ENCODE data around the gene PLCD4.

DNA sequence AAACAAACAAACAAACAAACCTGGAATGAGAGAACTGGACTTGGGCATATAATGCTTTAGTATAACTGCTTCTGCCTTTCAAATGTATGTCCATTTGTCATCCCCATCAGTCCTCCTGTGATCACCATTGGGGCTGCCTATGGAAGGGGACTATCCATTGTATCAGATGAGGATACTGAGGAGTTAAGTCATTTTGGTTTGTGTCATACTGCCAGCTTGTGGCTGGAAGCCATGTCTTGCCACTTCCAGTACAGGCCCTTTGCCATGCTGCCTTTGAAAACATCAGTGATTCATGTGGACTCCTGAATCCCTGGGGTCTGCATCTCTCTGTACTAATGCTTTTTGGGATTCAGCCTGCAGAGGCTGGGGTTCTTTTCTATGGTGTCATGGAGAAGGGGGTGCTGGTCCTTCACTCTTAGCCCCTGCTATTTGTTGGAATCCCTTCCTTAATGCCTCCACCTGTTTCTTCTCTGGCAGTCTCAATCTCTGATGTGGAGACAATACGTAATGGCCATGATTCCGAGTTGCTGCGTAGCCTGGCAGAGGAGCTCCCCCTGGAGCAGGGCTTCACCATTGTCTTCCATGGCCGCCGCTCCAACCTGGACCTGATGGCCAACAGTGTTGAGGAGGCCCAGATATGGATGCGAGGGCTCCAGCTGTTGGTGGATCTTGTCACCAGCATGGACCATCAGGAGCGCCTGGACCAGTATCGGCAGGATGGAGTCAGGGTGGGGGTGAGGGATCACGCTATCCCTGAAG lies 10.6 kb downstream of the PLCD4 start:
- TF ChIP-seq, protein P1, sequence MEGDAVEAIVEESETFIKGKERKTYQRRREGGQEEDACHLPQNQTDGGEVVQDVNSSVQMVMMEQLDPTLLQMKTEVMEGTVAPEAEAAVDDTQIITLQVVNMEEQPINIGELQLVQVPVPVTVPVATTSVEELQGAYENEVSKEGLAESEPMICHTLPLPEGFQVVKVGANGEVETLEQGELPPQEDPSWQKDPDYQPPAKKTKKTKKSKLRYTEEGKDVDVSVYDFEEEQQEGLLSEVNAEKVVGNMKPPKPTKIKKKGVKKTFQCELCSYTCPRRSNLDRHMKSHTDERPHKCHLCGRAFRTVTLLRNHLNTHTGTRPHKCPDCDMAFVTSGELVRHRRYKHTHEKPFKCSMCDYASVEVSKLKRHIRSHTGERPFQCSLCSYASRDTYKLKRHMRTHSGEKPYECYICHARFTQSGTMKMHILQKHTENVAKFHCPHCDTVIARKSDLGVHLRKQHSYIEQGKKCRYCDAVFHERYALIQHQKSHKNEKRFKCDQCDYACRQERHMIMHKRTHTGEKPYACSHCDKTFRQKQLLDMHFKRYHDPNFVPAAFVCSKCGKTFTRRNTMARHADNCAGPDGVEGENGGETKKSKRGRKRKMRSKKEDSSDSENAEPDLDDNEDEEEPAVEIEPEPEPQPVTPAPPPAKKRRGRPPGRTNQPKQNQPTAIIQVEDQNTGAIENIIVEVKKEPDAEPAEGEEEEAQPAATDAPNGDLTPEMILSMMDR (IDR thresholded peaks at IDR 0.05; ENCODE audit: insufficient read depth, low read length, poor library complexity, severe bottlenecking) = no peak
- no peak for TF ChIP-seq EZH2phosphoT487 (conservative IDR thresholded peaks at IDR 0.05; ENCODE audit: low read length)

Data from SU-DHL-6 (cell line).